Endodermal cell (in vitro differentiated cells): Measurements from ENCODE around the gene FANK1. TPM values are rescaled to one million over a fixed set of nuclear protein-coding genes. Genes with fewer than 3 reads are reported as not detected.
"Not testable (repeated sequence)": the region's sequence is repeated elsewhere in the genome, so short reads cannot be mapped to it uniquely, and the experiment has no call there.

ENCODE experiments used
- DNase-seq: peaks from one replicate; pipeline ENCODE4 v3.0.0-alpha.2; 2017
- H3K27ac ChIP-seq: 2 replicates; pipeline ENCODE4 v1.5.1; 2013; ENCODE audit warnings: mild to moderate bottlenecking, low read depth, low read length, moderate library complexity
- H3K27me3 ChIP-seq: 2 replicates; pipeline ENCODE4 v1.6.1; 2013; ENCODE audit warnings: mild to moderate bottlenecking, low read length, moderate library complexity; ENCODE audit not compliant: insufficient read depth, control insufficient read depth, poor library complexity, severe bottlenecking
- H3K36me3 ChIP-seq: 2 replicates; pipeline ENCODE4 v1.7.0; 2013; ENCODE audit warnings: mild to moderate bottlenecking, low read length, moderate library complexity; ENCODE audit not compliant: control insufficient read depth, insufficient read depth
- H3K4me1 ChIP-seq: one replicate; pipeline ENCODE4 v1.7.0; 2013; ENCODE audit warnings: low read length; ENCODE audit not compliant: control insufficient read depth, insufficient read depth
- H3K4me3 ChIP-seq: 2 replicates; pipeline ENCODE4 v1.5.1; 2013; ENCODE audit warnings: mild to moderate bottlenecking, low read length, moderate library complexity
- H3K9ac ChIP-seq: 2 replicates; pipeline ENCODE4 v1.6.1; 2013; ENCODE audit warnings: mild to moderate bottlenecking, low read length, moderate library complexity; ENCODE audit not compliant: poor library complexity, severe bottlenecking; ENCODE audit errors: extremely low read depth
- H3K9me3 ChIP-seq: 2 replicates; pipeline ENCODE4 v1.6.1; 2013; ENCODE audit warnings: mild to moderate bottlenecking, low read length, moderate library complexity; ENCODE audit not compliant: control insufficient read depth
- H3K27ac Mint-ChIP-seq: 2 replicates; pipeline ENCODE4 v1.8.0; 2020; ENCODE audit warnings: mixed read lengths
- H3K27me3 Mint-ChIP-seq: 2 replicates; pipeline ENCODE4 v1.8.0; 2021; ENCODE audit warnings: mild to moderate bottlenecking, mixed read lengths; ENCODE audit not compliant: insufficient read depth
- H3K36me3 Mint-ChIP-seq: 2 replicates; pipeline ENCODE4 v1.8.0; 2020; ENCODE audit warnings: low read depth, mixed read lengths
- H3K4me1 Mint-ChIP-seq: 2 replicates; pipeline ENCODE4 v1.8.0; 2020; ENCODE audit warnings: mixed read lengths
- H3K4me3 Mint-ChIP-seq: 2 replicates; pipeline ENCODE4 v1.8.0; 2020; ENCODE audit warnings: mild to moderate bottlenecking, moderate library complexity, mixed read lengths
- H3K9me3 Mint-ChIP-seq: 2 replicates; pipeline ENCODE4 v1.8.0; 2020; ENCODE audit warnings: mild to moderate bottlenecking, mixed read lengths
- CTCF ChIP-seq: fragments of 200-600 bp; sonication (generic); conservative IDR thresholded peaks from 2 replicates; pipeline ENCODE4 v1.5.0; 2021; ENCODE audit warnings: antibody characterized with exemption, mild to moderate bottlenecking
- WGBS, 2 experiments: methylation state at CpG; one replicate each; pipeline versions ENCODE4 v1.1.5 to v1.1.7; 2013; ENCODE audit warnings: missing lambda C conversion rate in 2 of 2, mixed read lengths in 1 of 2; ENCODE audit not compliant: insufficient coverage in 1 of 2, insufficient read length in 1 of 2; 5-methylcytosine and 5-hydroxymethylcytosine counted together
- total RNA-seq, 2 donors: library from RNA; stranded (reverse); fragmentation: NEBNext Ultra II Directional in 1 of 2; extraction: Animal tissue kit (Norgen Biotek cat#: 25700) in 1 of 2; gene quantifications; 2 replicates in 1 of 2; 3 replicates in 1 of 2; pipeline ENCODE4 v1.2.1, GENCODE V29; 2021

The FANK1 gene
- total RNA-seq, 2 donors from 2014 or later: 7.7 to 10.0 TPM

GRCh38 chr10:125921643-125922306 lies 25.4 kb downstream of the FANK1 start:
- DNase-seq, H3K27ac ChIP-seq, H3K9ac ChIP-seq, H3K27ac Mint-ChIP-seq, H3K9me3 ChIP-seq, H3K27me3 Mint-ChIP-seq, H3K4me3 ChIP-seq, H3K4me3 Mint-ChIP-seq, H3K9me3 Mint-ChIP-seq, H3K27me3 ChIP-seq, H3K36me3 ChIP-seq, H3K4me1 Mint-ChIP-seq, H3K4me1 ChIP-seq, H3K36me3 Mint-ChIP-seq: not testable (repeated sequence)
- WGBS, 2 experiments: no CpG with 5 or more reads among the region's 2 CpGs

GRCh38 chr10:125925262-125925834 lies 29.0 kb downstream of the FANK1 start:
- Histone ChIP-seq H3K9me3 (peaks cover 5% of the 10 kb centered on the region), H3K36me3 (no peaks in the 10 kb centered on the region), H3K4me1 (no peaks in the 10 kb centered on the region), H3K27me3 (no peaks in the 10 kb centered on the region), H3K9ac (no peak overlapping the region), H3K27ac (no peak overlapping the region), H3K4me3 (no peak overlapping the region)
- 83 to 100% methylated on average over 1 to 4 of the region's 5 CpGs for WGBS, 2 experiments
- TF ChIP-seq CTCF: no peak
- no peak for DNase-seq
- Mint-ChIP-seq H3K4me3 (no peak overlapping the region), H3K9me3 (peaks cover 2% of the 10 kb centered on the region), H3K36me3 (no peaks in the 10 kb centered on the region), H3K27ac (no peak overlapping the region), H3K4me1 (no peaks in the 10 kb centered on the region), H3K27me3 (no peaks in the 10 kb centered on the region)

- Mint-ChIP-seq H3K4me3 (no peak overlapping the region), H3K9me3 (peaks cover 10% of the 10 kb centered on the region), H3K4me1 (no peaks in the 10 kb centered on the region), H3K27ac (no peak overlapping the region), H3K27me3 (no peaks in the 10 kb centered on the region), H3K36me3 (peaks cover 2% of the 10 kb centered on the region)
- Histone ChIP-seq H3K27me3 (no peaks in the 10 kb centered on the region), H3K4me3 (no peak overlapping the region), H3K9ac (no peak overlapping the region), H3K36me3 (no peaks in the 10 kb centered on the region), H3K27ac (no peak overlapping the region), H3K9me3 (peaks cover 5% of the 10 kb centered on the region), H3K4me1 (no peaks in the 10 kb centered on the region)
- WGBS, 2 experiments: 75 to 83% methylated on average over 3 to 4 of the region's 5 CpGs
- no peak for TF ChIP-seq CTCF
- DNase-seq: no peak
Observed at GRCh38 chr10:125926247-125926646, 29.9 kb downstream of the FANK1 start.

- H3K27me3 Mint-ChIP-seq, H3K4me1 ChIP-seq, H3K27ac ChIP-seq, DNase-seq, H3K4me3 Mint-ChIP-seq, H3K36me3 ChIP-seq, H3K9me3 ChIP-seq, H3K4me1 Mint-ChIP-seq, H3K4me3 ChIP-seq, H3K27ac Mint-ChIP-seq, H3K36me3 Mint-ChIP-seq, H3K27me3 ChIP-seq, H3K9ac ChIP-seq: not testable (repeated sequence)
- WGBS, 2 experiments: 86 to 92% methylated on average over 2 to 5 of the region's 5 CpGs
- H3K9me3 Mint-ChIP-seq: peaks cover 16% of the 10 kb centered on the region
Observed at GRCh38 chr10:125927265-125927664, 30.9 kb downstream of the FANK1 start.
